Stimulated activated CD4-positive, alpha-beta T cell treated with anti-CD3 and anti-CD28 coated beads, Interleukin-2, amount 100 ng/mL, for 48 hours (primary cell): ENCODE measurements around the gene TBCK.
"Not testable (repeated sequence)": the region's sequence is repeated elsewhere in the genome, so short reads cannot be mapped to it uniquely, and the experiment has no call there.

Experiments
- DNase-seq, 2 donors: peaks; one replicate each; pipeline ENCODE4 v3.0.0-alpha.2; 2020

TBCK gene

DNA sequence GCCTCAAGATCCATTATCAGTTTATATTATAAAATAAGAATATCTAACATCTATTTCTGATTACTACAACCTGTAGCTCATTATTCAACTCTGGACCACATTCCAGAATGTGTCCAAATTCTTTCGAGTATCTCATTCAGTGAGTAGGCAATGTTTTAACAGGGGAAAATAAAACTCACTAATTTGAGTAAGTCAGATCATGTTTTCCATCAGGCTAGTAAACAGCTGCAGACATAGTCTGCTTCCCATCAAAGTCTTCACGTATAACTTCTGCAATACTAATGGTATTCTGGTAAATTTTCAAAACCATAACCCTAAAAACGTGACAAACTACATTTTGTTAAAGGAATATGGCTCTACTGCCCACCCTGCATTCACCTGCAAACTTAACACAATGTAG is 31.8 kb downstream of the TBCK start:
- no peak for DNase-seq

DNA sequence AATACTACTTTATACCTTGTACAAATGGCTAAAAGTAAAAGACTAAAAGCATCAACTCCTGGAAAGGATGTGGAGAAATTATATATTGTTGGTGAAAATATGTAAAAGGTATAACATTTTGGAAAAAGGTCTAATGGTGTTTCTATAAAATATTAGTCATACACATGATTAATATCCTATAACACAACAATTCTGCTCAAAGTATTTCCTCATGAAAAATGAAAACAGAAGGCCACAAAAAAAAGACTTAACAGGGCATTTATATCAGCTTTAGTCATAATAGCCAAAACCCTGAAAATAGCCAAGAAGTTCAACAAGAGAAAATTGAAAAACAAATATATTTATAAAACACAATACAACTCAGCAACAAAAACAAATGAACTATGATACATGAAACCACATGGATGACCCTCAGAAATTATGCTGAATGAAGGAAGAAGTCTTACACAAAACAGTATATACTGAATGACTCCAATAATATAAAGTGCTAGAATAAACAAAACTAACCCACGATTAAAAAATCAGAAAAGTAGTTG is 38.8 kb downstream of the TBCK start:
- no peak for DNase-seq

DNA sequence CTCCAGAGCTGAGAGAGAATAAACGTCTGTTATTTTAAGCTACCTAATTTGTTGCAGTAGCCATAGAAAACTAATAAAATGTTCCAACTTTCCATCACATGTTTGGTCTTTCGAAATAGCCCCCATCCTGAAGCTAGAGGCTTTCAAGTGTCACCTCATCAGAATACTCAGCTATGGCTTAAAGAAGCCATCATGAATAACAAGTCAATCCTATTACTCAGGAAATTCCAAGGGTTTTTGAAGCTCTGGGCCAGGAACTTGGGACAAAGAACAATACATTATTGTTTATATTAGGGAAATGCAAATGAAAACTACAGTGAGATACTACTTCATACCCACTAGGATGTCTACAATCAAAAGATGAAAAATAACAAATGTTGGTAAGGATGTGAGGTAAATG is 42.2 kb downstream of the TBCK start:
- no peak for DNase-seq

DNA sequence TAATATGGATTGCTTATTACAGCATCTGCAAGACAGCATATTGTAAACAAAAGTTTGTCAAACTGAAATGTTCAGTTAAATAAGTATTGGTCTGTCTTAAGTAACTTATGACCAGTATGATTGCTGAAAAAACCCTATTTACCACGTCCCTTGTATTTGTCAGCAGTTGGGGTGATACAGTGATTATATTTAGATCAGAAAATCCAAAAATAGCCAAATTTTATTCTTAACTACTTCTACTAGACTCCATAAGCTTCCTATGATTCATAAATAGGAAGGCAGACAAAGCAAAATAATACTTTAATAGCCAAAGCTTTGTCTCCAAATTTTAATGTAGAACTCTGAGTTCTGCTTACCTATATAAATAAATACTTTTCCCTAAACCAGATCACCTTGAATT is 45.3 kb downstream of the TBCK start:
- no peak for DNase-seq

DNA sequence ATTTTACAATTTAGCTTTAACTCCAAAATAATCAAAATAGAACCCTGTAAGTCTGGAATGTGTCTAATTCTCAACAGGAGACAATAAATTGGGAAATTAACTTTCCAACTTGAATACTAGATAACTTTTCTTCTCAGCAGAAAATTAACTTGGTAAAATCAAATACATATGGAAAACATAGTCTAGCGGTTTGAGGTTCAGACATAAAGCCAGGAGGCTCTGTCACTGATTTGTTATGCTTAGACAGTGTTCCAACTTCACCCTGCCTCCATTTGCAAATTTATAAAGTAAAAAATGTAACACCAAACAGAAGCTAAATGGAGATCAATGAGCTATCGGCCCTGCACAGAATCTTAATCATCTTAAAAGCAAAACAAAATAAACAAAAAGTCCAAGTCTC is 46.3 kb downstream of the TBCK start:
- DNase-seq: no peak

DNA sequence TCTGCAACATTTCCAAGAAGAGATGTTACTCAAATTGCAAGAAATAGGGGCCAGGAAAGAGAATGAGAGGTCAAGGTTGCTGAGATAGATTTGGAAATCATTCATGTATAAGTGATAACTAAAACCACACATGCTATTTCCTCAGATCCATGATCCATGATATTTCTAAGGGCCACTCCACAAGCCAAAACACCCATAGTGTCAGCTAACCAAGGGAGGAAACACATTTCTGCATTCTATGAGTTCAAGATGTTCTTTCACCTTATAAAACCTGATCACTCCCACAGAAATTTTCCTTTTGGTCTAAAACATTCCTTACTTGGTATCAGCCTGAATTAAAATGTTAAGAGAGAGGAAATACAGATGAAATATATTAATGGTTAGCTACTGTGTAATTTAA is 47.2 kb downstream of the TBCK start:
- no peak for DNase-seq

DNA sequence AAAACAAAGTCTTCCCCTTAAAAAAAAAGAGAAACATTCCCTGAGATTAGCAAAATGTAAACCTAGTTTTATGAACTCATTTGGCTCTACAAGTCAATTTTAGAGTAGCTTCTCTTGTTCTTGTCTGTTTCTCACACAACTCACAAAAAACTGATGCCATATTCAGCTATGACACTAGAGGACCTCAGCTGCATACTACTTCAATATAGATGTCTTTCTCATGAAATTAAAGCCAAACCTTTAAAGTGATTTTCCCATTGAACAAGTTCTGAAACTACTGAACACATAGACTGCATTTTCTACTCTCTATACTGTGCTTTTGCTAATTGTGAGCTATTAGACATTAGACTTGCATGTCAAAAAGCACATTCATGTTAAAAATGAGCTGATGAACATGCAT is 49.8 kb downstream of the TBCK start:
- DNase-seq: no peak

DNA sequence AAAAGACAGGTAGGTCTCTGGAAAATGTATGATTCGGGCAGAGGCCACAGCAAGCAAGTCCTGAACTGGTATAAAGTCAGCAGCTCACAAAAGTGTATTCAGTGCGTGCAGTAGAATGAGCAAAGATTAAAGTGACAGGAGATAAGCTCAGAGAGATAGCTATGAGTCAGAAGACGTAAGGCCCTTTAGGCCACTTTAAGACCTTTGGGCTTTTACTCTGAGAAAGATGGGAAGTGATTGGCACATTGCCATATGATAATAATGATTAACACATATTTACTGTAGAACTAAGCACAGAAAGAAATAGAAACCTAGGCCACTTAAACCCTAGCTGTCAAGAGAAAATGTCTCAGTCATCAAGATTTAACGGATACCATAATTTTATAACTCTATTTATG is 51.7 kb downstream of the TBCK start:
- no peak for DNase-seq

DNA sequence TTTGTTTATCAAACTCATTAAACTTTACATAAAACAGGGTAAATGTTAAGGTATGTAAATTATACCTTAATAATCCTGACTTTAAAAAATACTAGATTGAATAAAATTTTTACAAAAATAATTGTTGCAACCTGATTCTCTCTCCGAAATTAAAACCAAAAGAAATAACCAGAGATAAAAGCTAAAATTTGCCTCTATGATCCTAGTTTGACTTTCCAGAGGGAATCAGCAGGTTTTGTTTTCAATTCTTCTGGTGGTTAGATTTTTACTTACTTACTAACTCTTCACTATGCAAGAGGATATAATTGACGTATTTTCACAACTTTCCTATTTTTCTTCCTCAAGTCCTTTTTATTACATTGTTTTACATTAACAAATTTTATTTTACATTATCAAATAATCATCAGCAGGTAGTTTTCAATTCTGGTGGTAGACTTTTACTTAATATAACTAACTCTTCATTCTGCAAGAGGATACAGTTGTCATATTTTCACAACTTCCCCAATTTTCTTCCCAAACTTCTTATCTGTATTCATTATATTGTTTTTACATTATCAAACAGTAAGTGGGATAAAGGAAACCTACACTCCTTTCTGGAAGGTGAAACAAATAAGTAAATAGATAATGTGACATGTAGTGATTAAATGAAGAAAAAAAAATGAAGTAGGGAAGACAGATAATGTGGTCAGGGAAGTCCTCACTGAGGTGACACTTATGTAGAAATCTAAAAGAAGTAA is 52.2 kb downstream of the TBCK start:
- no peak for DNase-seq

DNA sequence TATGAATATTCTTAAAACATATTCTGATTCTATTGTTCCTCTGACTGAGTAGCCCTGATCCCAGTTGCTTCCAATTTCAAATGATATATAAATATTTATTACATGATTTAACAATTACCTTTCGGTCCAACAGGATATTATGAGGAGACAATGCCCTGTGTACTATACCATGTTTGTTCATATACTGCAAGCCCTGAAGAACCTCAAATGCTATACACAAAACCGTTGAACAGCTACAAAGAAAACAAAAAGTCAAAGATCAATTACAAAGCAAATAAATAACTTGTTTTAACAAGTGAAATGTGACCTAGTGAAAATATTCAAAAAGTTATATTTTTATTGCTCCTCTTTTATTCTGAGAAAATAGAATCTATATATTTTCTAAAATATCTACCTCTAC is 54.0 kb downstream of the TBCK start:
- DNase-seq: no peak

DNA sequence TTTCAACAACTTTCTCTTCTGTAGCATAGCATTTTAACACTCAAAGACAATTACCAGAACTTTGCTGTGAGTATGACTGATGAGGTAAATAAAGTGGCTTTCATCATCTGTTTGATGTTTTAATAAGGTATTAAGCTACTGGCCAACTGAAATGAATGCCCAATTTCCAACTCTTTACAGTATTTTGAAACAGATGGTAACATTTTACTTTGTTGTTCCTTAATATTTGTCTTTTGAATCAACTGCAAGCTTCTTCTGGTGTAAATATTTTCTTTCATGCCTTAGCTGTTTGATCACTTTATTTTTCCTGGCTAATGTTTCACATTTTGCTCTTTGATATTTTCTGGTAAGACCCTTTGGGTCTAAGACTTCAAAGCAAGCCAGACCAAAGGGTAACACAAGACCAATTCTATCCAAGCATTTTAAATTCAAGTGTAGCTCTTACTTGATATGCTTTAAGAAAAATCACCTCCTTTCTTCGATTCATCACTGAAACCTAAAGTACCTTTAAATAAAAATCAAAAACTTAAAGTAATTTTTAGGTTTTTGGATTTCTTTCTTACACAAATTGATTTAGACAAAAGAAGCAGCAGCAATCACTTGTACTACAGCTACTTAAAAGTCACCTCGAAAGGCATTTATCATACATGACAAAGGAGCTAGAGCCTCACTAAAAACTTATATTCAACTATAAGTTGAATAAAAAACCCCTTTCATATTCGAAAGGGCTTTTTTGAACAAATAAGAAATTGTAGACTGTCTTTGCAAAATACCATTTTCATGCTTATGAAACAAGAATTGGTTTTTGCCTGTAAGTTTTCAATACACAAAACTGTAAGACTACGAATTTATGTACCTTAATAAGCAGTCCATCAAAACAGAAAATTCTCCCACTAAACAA is 57.6 kb downstream of the TBCK start:
- DNase-seq: no peak

DNA sequence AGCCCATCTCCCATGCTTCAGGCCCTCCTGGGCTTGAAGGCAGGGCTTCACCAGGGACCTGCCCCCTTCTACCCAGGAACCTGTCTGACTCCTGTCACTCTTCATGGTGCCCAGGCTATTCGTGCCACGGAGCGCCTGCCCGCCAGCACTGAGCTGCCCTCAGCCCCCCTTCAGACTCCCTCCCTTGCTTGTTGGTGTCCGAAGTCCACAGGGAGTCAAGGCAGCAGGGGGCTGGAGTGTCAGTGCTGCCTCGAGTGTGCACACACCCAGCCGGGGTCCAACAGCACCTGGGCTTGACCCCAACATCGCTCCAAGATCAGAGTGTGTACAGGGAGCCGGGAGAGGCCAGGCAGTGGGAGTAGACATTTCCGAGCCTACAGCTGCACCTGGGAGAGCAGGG is 59.8 kb downstream of the TBCK start:
- DNase-seq: no peak

DNA sequence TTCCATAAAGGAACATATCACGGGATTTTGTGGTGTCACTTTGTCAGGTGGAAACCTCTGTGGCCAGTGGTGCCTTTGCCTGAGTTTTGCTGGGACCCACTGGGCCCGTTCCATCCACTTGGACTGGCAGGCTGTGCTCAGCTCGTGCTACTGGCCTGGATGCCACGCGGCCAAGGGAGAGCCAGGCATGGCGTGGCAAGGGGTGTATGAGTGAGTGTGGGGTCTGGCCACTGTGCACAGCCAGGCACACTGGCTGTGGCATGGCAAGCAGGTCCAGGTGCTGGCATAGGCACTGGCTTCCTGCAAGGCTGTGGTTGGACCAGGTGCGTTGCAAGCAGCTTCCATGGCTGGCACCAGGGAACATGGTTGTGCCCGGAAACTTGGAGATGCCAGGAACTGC is 60.8 kb downstream of the TBCK start:
- DNase-seq: no peak

DNA sequence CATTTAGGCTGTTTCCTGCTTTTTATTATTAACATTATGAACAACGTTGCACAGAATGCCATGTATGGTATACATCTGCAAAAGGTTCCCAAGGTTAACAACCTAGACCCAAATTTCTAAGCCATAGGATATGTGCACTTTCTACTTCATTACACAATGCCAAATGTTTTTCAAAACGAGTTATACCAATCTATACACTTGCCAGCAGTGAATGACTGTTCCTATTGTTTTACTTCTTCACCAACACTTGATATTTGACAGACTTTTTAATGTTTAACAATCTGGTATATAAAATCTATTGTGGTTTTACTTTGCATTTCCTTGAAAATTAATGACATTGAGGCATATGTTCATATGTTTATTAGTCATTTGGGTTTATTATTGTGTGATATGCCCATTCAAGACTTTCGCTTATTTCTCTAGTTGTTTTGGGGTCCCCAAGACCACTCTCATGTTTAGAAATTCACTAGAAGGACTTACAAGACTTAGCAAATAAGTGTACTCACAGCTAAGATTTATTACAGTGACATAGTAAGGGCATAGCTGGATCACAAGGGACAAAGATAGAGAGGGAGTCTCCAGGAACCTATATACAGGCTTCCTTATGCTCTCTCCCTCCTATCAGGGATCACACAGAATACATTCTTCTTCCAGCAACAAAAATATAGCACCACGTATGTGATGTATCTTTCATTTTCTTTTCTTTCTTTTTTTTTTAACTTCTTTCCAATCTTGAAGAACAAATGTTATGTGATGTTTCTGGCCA is 62.5 kb downstream of the TBCK start:
- DNase-seq: no peak

DNA sequence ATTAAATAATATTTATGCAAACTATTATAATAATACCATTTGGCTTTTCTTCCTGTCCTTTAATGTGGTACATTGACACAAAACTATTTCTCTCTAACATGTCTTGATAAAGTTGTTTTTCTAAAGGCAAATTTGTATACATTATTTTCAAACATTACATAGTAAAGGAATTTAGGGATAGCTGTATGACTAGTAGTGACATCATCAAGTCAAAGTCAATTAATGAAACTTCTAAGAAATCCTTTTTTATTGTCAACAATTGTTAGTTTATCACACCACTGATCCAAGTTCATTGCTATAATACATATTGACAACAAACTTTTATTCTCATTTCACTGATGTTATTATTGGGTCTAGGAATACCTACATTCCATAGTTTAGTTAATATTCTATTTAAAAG is 68.4 kb downstream of the TBCK start:
- no peak for DNase-seq

DNA sequence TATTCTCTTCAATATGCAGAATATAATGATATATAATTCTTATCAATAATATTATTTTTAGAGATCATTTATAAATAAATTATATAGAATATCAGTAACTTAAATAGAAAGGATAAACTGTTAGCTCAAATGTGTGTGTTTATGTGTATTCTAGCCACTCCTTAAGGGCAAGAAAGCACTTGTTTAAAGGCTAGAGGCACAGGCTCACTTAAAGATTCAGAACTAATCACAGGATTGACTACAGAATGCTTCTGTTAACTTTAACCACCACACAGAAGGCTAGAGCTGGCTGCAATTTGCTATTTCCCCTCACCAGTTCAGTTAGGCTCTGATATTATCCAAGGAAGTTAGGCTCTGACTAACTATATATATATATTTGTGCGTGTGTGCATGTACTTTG is 69.6 kb downstream of the TBCK start:
- no peak for DNase-seq

DNA sequence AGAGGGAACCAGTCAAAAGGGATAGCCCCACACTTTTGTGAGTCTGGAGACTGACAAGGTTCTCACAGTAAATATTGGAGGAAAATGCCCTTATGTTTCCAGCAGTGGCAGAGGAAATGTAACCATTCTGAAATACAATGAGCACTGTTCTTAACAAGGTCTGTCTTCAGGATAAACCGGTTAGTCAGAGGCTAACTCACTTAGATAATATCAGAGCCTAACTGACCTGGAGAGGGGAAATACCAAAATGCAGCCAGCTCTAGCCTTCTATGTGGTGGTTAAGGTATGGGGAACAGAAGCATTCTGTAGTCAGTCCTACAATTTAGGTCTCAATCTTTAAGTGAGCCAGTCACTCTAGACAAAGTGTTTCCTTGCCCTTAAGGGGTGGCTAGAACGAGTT is 70.8 kb downstream of the TBCK start:
- no peak for DNase-seq

DNA sequence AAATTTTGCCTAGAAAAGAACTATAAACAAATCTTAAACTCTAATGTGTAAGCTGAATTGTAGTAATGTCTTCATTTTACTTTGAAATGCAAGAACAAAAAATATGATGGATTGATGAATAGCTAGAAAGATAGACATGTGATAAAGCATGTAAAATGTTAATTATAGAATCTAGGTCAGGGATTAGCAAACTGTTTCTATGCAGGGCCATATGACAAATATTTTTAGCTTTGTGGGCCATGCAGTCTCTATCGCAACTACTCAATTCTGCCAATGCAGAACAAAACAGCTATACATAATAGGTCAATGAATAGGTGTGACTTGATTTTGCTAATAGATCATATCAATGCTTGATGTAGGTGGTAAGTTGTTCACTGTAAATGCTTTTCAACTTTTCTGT is 75.3 kb downstream of the TBCK start:
- no peak for DNase-seq

DNA sequence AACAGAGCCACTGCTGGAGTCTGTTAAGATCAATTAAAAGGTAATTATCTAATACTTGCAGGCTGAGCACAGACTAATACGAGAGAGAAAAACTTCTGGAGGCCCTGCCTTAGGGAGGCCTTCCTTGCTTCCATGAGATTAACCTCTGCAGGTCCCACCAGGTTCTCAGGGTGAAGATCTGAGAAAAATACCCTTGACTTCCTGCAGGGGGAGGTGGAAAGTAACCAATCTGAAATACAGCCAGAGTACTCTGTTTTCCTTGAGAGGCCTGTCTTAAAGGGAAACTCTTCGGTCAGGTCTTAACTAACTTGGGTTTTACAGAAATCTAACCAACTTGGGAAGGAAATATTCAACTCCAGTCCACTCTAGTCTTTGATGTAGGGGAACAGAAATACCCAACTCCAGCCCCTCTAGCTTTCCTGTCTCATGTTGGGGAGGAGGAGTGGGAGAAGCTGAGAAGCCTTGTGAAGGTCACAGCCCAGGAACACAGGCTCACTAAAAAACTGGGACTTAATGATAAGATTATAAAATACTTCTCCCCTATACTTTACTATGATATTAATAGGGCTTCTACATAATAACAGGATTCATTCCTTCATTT is 77.1 kb downstream of the TBCK start:
- DNase-seq: no peak

DNA sequence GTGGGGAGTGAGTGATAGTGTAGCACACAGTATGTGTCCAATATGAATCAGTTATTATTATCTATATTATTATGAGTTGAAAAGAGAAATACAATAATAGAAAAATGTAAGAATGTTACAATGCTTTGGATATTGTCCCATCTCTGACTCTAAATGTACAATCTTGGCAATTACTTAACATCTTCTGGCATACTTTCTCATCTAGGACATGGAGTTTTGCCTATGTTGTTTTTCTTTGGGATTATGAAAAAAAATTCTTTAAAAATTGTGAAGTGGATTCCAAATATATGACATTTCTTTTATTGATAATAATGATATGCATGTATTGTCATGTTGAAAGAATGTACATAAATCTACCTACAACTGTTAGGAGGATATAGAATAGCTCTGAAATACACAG is 84.1 kb downstream of the TBCK start:
- DNase-seq: no peak

DNA sequence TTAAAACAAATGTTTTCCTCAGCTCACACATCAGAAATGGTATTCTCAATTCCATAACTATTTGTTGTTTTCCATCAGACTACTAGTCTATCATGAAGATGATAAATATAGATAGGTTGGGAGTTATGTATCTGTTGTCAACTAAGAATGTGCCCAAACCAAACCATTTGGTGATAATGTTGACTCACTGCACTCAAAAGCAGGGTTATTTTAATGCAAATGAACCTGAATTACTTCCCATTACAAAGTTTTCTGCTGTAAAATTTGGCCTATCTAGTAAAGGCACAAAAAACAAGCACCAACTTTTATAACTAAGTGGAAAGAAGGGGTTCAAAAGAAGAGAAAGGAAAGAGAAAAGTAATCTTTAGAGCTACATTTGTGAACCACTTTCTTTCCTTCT is 93.5 kb downstream of the TBCK start:
- no peak for DNase-seq

DNA sequence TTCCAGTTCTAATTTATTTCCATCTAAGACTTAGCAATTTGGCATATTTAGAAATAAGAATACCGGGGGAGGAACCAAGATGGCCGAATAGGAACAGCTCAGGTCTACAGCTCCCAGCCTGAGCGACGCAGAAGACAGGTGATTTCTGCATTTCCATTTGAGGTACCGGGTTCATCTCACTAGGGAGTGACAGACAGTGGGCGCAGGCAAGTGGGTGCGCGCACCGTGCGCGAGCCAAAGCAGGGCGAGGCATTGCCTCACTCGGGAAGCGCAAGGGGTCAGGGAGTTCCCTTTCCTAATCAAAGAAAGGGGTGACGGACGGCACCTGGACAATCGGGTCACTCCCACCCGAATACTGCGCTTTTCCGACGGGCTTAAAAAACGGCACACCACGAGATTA is 102.7 kb downstream of the TBCK start:
- DNase-seq: not testable (repeated sequence)

DNA sequence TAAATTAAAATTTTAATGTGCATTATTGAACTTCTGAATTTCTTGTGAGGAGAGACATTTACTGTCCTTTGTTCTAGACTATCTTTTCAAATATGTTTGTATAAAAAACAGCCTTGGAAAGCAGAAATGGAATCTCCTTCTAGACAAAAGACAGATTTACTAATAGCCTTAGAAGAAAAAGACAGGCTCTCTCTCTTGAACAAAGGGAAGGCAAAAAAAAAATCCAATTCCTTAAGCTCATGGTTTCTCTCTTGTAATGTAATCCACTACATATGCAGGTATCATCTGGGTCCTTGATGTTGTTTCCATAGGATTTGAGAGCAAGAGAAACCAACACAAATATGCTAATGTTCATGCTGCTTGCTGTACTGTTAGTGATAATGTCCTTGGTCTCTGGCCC is 106.0 kb downstream of the TBCK start:
- DNase-seq: no peak
